HepG2 (cell line): ENCODE results near the gene TSPYL4. TPM values are rescaled to one million over a fixed set of nuclear protein-coding genes. Genes with fewer than 3 reads are reported as not detected.

Experiments used
- ATAC-seq: fragments of 200-7000 bp; cut with Tn5 transposase; 3 replicates; pipeline ENCODE4 v1.9.1; 2020; ENCODE audit warnings: mild to moderate bottlenecking, moderate library complexity
- BruUV-seq: library from RNA; stranded (reverse); fragments of 400-500 nt; replicated peaks from 2 replicates; lab custom pipeline; 2021; lab: Mats Ljungman, UMichigan
- CTCF ChIA-PET: fragments of 300-600 bp; formaldehyde crosslinking; extraction: SDS; loops from one replicate; lab custom pipeline; 2021; ENCODE audit warnings: low total read pairs, inconsistent platforms, low intra/inter-chr PET ratio; lab: Yijun Ruan, JAX
- POLR2A ChIA-PET: fragments of 350-600 bp; sonication (Branson Sonifier 250); formaldehyde crosslinking; loops from one replicate; lab custom pipeline; 2020; ENCODE audit warnings: antibody characterized with exemption, inconsistent platforms; lab: Yijun Ruan, JAX
- DNase-seq: peaks from one replicate; pipeline ENCODE4 v3.0.0-alpha.2; 2015; ENCODE audit warnings: low spot score
- FAIRE-seq: peaks from 3 replicates; lab custom pipeline; 2011; peaks lifted over from hg19 to GRCh38; lab: Jason Lieb, UNC
- H2AFZ ChIP-seq: one replicate; pipeline ENCODE4 v1.6.1; 2011; ENCODE audit warnings: low read length, inconsistent platforms
- H3K27ac ChIP-seq: fragments of 300-600 bp; 3 replicates; pipeline ENCODE4 v1.8.0; 2011; ENCODE audit warnings: mixed run types, mild to moderate bottlenecking, mixed read lengths, low read length, inconsistent platforms; ENCODE audit not compliant: insufficient read depth; ENCODE audit errors: extremely low read length
- H3K27me3 ChIP-seq, 2 experiments: fragments of 200-600 bp in 1 of 2; 2 replicates in 1 of 2; 3 replicates in 1 of 2; pipeline versions ENCODE4 v1.6.0 to v1.8.0; 2011; ENCODE audit warnings: low read length in 2 of 2, mild to moderate bottlenecking in 2 of 2, moderate library complexity in 2 of 2, inconsistent platforms in 1 of 2; ENCODE audit not compliant: insufficient read depth in 2 of 2, control insufficient read depth in 1 of 2
- H3K36me3 ChIP-seq, 2 experiments: fragments of 200-600 bp in 1 of 2; replicated peaks in 1 of 2; 2 replicates in 1 of 2; 3 replicates in 1 of 2; pipeline versions ENCODE4 v1.5.1 to v1.8.0; 2011; ENCODE audit warnings: low read length in 2 of 2, inconsistent platforms in 1 of 2; ENCODE audit not compliant: insufficient read depth in 2 of 2, control insufficient read depth in 1 of 2
- H3K4me1 ChIP-seq: 2 replicates; pipeline ENCODE4 v1.5.1; 2012; ENCODE audit warnings: low read length, inconsistent platforms; ENCODE audit not compliant: insufficient read depth
- H3K4me2 ChIP-seq: 2 replicates; pipeline ENCODE4 v1.6.0; 2011; ENCODE audit warnings: low read depth, low read length, inconsistent platforms
- H3K4me3 ChIP-seq, 3 experiments: fragments of 200-600 bp in 1 of 3; sonication (generic), shearing (Covaris generic) in 1 of 3; replicated peaks in 1 of 3; 2 replicates each; pipeline ENCODE4 v1.5.1; 2011 to 2016; ENCODE audit warnings: low read length in 3 of 3, inconsistent platforms in 2 of 3, low read depth in 2 of 3, mild to moderate bottlenecking in 2 of 3, control low read depth in 1 of 3, mixed read lengths in 1 of 3; ENCODE audit not compliant: insufficient read depth in 1 of 3
- H3K79me2 ChIP-seq: one replicate; pipeline ENCODE4 v1.6.1; 2011; ENCODE audit warnings: low read length, inconsistent platforms; ENCODE audit not compliant: insufficient read depth
- H3K9ac ChIP-seq: 2 replicates; pipeline ENCODE4 v1.6.0; 2011; ENCODE audit warnings: mild to moderate bottlenecking, low read depth, low read length, inconsistent platforms; ENCODE audit not compliant: insufficient read depth
- H3K9me3 ChIP-seq: 2 replicates; pipeline ENCODE4 v1.5.1; 2012; ENCODE audit warnings: mild to moderate bottlenecking, low read length
- H4K20me1 ChIP-seq: 2 replicates; pipeline ENCODE4 v1.6.0; 2011; ENCODE audit warnings: inconsistent platforms, mild to moderate bottlenecking, low read length, moderate library complexity; ENCODE audit not compliant: insufficient read depth
- CTCF ChIP-seq: sonication (generic); formaldehyde crosslinking; IDR thresholded peaks from 2 replicates; pipeline ENCODE4 v1.5.0; 2020; ENCODE audit warnings: mild to moderate bottlenecking, missing genetic modification reagents, moderate library complexity
- HMGXB4 ChIP-seq, 2 experiments: sonication (generic) in 1 of 2; formaldehyde crosslinking in 1 of 2; IDR thresholded peaks; 2 replicates each; pipeline versions ENCODE4 v1.4.0 to v1.6.1; 2018 to 2020; ENCODE audit warnings: missing genetic modification reagents in 2 of 2, borderline replicate concordance in 1 of 2, low read depth in 1 of 2, mild to moderate bottlenecking in 1 of 2, missing biosample characterization in 1 of 2
- MAX ChIP-seq: IDR thresholded peaks from 2 replicates; pipeline ENCODE4 v1.6.1; 2012; ENCODE audit warnings: inconsistent platforms
- MIER3 ChIP-seq: IDR thresholded peaks from 2 replicates; pipeline ENCODE4 v1.6.1; 2016; ENCODE audit warnings: missing compliant biosample characterization, borderline replicate concordance
- MXD1 ChIP-seq: sonication (generic); formaldehyde crosslinking; IDR thresholded peaks from 2 replicates; pipeline ENCODE4 v1.4.0; 2020; ENCODE audit warnings: mild to moderate bottlenecking, missing genetic modification reagents
- TFDP2 ChIP-seq: sonication (generic); formaldehyde crosslinking; IDR thresholded peaks from 2 replicates; pipeline ENCODE4 v1.4.0; 2020; ENCODE audit warnings: missing genetic modification reagents
- USF2 ChIP-seq, 2 experiments: sonication (generic) in 1 of 2; formaldehyde crosslinking in 1 of 2; IDR thresholded peaks; 2 replicates each; pipeline versions ENCODE4 v1.5.1 to v1.6.1; 2011 to 2020; ENCODE audit warnings: borderline replicate concordance in 1 of 2, low read depth in 1 of 2, low read length in 1 of 2, mild to moderate bottlenecking in 1 of 2, missing genetic modification reagents in 1 of 2, moderate library complexity in 1 of 2
- ZC3H13 ChIP-seq: sonication (generic); formaldehyde crosslinking; IDR thresholded peaks from 2 replicates; pipeline ENCODE4 v1.8.1; 2023; ENCODE audit warnings: mild to moderate bottlenecking, missing genetic modification reagents, moderate library complexity
- ZNF30 ChIP-seq: sonication (generic); formaldehyde crosslinking; IDR thresholded peaks from 2 replicates; pipeline ENCODE4 v1.5.0; 2020; ENCODE audit warnings: mild to moderate bottlenecking, missing genetic modification reagents
- ZNF33B ChIP-seq: sonication (generic); formaldehyde crosslinking; IDR thresholded peaks from 2 replicates; pipeline ENCODE4 v1.5.1; 2020; ENCODE audit warnings: mild to moderate bottlenecking, missing genetic modification reagents
- ZNF703 ChIP-seq: sonication (generic); formaldehyde crosslinking; IDR thresholded peaks from 2 replicates; pipeline ENCODE4 v1.5.1; 2020; ENCODE audit warnings: missing genetic modification reagents, mild to moderate bottlenecking, moderate library complexity, borderline replicate concordance
- ZNF839 ChIP-seq: sonication (generic); formaldehyde crosslinking; IDR thresholded peaks from 2 replicates; pipeline ENCODE4 v1.4.0; 2020; ENCODE audit warnings: missing genetic modification reagents, mild to moderate bottlenecking, borderline replicate concordance
- WGBS: methylation state at CpG from one replicate; pipeline ENCODE4 v1.1.6; 2017; ENCODE audit warnings: low lambda C conversion rate; 5-methylcytosine and 5-hydroxymethylcytosine counted together
- in situ Hi-C: cut with HindIII; loops from 2 replicates; pipeline ENCODE4 v1.10.0; 2017; ENCODE audit warnings: low pct_unique_long_range_greater_than_20kb; ENCODE audit not compliant: extremely low pct_ligation_motif_present
- intact Hi-C: fragments of 100-400 bp; cut with micrococcal nuclease; formaldehyde crosslinking; loops from one replicate; pipeline ENCODE4 v1.10.0; 2022; ENCODE audit not compliant: unreplicated experiment
- polyA plus RNA-seq, 8 experiments: library from polyadenylated mRNA; depleted of rRNA in 3 of 8; stranded (reverse) in 7 of 8; unstranded in 1 of 8; fragments of >200 nt; fragmentation: Illumina TruSeq in 4 of 8; extraction: Trizol in 4 of 8; gene quantifications; 2 replicates each; pipeline versions ENCODE4 v1.2.1 to v1.2.3, GENCODE V29; 2011 to 2016; ENCODE audit warnings: low read depth in 4 of 8, missing spikeins in 1 of 8, mixed read lengths in 1 of 8; ENCODE audit not compliant: insufficient read depth in 1 of 8
- total RNA-seq, 5 experiments: library from RNA; depleted of rRNA; stranded (reverse); fragments of >200 nt; fragmentation: Illumina TruSeq; extraction: Trizol; gene quantifications; 2 replicates each; pipeline ENCODE4 v1.2.3, GENCODE V29; 2016; ENCODE audit warnings: low read depth in 1 of 5

TSPYL4 gene
- total and polyA plus RNA-seq, 2 of the 13 experiments (the other 11 are each of a cell fraction or from before 2014, with no cell fraction given): 18.0 to 19.7 TPM

GRCh38 chr6:116214681-116215080 is 39.2 kb downstream of the TSPYL4 start:
- POLR2A ChIA-PET: interaction anchor here (1.2 kb wide), 1 partner anchor 39 kb away, joined by 3 read pairs; the partner anchor contains the start of gene TSPYL4
- Histone ChIP-seq H3K79me2 (no peaks in the 10 kb centered on the region), H3K9ac (no peak overlapping the region), H3K27me3 (no peaks in the 10 kb centered on the region), H3K4me2 (no peak overlapping the region), H3K36me3 (peaks cover 0 to 1% of the 10 kb centered on the region in 2 experiments; a peak in 1 of 5 replicates), H3K4me3 (no peak overlapping the region), H2AFZ (no peak overlapping the region), H4K20me1 (0 out of 2 replicates have a peak, but pooled peaks cover 3% of the 10 kb centered on the region), H3K27ac (no peak overlapping the region), H3K4me1 (peaks cover 11% of the 10 kb centered on the region), H3K9me3 (no peaks in the 10 kb centered on the region)
- BruUV-seq: no TSS peak
- intact Hi-C loops (loop anchor here (10.0 kb wide), 1 partner anchor 100 kb away; no protein-coding TSS in a partner anchor), in situ Hi-C loops (no loop called here)
- no peak for DNase-seq
- CTCF ChIA-PET: no interaction called here
- no peak for FAIRE-seq
- 79% methylated on average over 1 of the region's 1 CpG for WGBS
- no peak for ATAC-seq
- no peak for TF ChIP-seq TFDP2 (CRISPR knock-in tag)
- TF ChIP-seq HMGXB4 (CRISPR knock-in tag; IDR thresholded peaks at IDR 0.05; ENCODE audit: borderline replicate concordance in 1 of 2, low read depth in 1 of 2): no peak
- TF ChIP-seq MIER3: no peak
- TF ChIP-seq ZNF33B (CRISPR knock-in tag): no peak
- no peak for TF ChIP-seq ZNF839
- no peak for TF ChIP-seq ZNF703 (CRISPR knock-in tag)
- no peak for TF ChIP-seq ZC3H13
- TF ChIP-seq CTCF (CRISPR knock-in tag): no peak
- TF ChIP-seq MXD1 (CRISPR knock-in tag): no peak
- no peak for TF ChIP-seq ZNF30 (CRISPR knock-in tag)
- no peak for TF ChIP-seq USF2 (IDR thresholded peaks at IDR 0.05; ENCODE audit: low read depth, low read length)
- TF ChIP-seq USF2 (CRISPR knock-in tag; IDR thresholded peaks at IDR 0.05; ENCODE audit: borderline replicate concordance): no peak
- no peak for TF ChIP-seq MAX
